B cell (primary cell): ENCODE data around the gene LAMC2. TPM values are rescaled to one million over a fixed set of nuclear protein-coding genes. Genes with fewer than 3 reads are reported as not detected.

ENCODE experiments used
- ATAC-seq: fragments of 200-7000 bp; cut with Tn5 transposase; one replicate; pipeline ENCODE4 v1.10.0; 2021; ENCODE audit warnings: low read depth, mild to moderate bottlenecking, moderate number of reproducible peaks, moderate library complexity
- CTCF ChIA-PET: fragments of 350-600 bp; sonication (Branson Sonifier 250); formaldehyde crosslinking; loops from one replicate; lab custom pipeline; 2021; ENCODE audit warnings: antibody characterized with exemption, inconsistent platforms; lab: Charles Lee
- POLR2A ChIA-PET: fragments of 350-600 bp; sonication (Branson Sonifier 250); formaldehyde crosslinking; loops from one replicate; lab custom pipeline; 2021; ENCODE audit warnings: antibody characterized with exemption; lab: Charles Lee
- DNase-seq: peaks from one replicate; pipeline ENCODE4 v3.0.0; 2013
- H2AFZ ChIP-seq: 2 replicates; pipeline ENCODE4 v1.6.1; 2012; ENCODE audit warnings: mild to moderate bottlenecking, low read depth, low read length; ENCODE audit not compliant: insufficient read depth, poor library complexity, severe bottlenecking
- H3K27ac ChIP-seq, 2 donors: 1 replicate in 1 of 2; 2 replicates in 1 of 2; pipeline ENCODE4 v1.5.1; 2012 to 2013; ENCODE audit warnings: low read length in 2 of 2, mild to moderate bottlenecking in 2 of 2, moderate library complexity in 1 of 2
- H3K27me3 ChIP-seq, 4 experiments: fragments of 200-600 bp in 1 of 4; sonication (generic) in 1 of 4; replicated peaks in 1 of 4; 1 replicate in 2 of 4; 2 replicates in 2 of 4; pipeline versions ENCODE4 v1.6.1 to v1.7.0; 2013 to 2016; ENCODE audit warnings: low read length in 3 of 4, mild to moderate bottlenecking in 2 of 4, mixed read lengths in 1 of 4, moderate library complexity in 1 of 4; ENCODE audit not compliant: insufficient read depth in 4 of 4, control insufficient read depth in 3 of 4; ENCODE audit errors: control extremely low read depth in 1 of 4
- H3K36me3 ChIP-seq, 2 experiments: replicated peaks in 1 of 2; 1 replicate in 1 of 2; 2 replicates in 1 of 2; pipeline versions ENCODE4 v1.6.1 to v1.7.1; 2013; ENCODE audit warnings: low read length in 1 of 2; ENCODE audit not compliant: insufficient read depth in 2 of 2, control insufficient read depth in 1 of 2; ENCODE audit errors: control extremely low read depth in 1 of 2, extremely low read depth in 1 of 2
- H3K4me1 ChIP-seq, 2 donors: fragments of 200-600 bp in 1 of 2; sonication (generic) in 1 of 2; 1 replicate in 1 of 2; 2 replicates in 1 of 2; pipeline versions ENCODE4 v1.5.1 to v1.6.1; 2013 to 2017; ENCODE audit warnings: low read length in 2 of 2; ENCODE audit not compliant: control insufficient read depth in 2 of 2, insufficient read depth in 2 of 2
- H3K4me2 ChIP-seq: replicated peaks from 2 replicates; pipeline ENCODE3; 2012; ENCODE audit warnings: mild to moderate bottlenecking, low read depth, low read length; ENCODE audit not compliant: poor library complexity, severe bottlenecking
- H3K4me3 ChIP-seq, 5 experiments: fragments of 200-600 bp in 1 of 5; sonication (generic) in 1 of 5; 1 replicate in 3 of 5; 2 replicates in 2 of 5; pipeline versions ENCODE4 v1.5.1 to v1.7.0; 2011 to 2016; ENCODE audit warnings: low read length in 4 of 5, mild to moderate bottlenecking in 4 of 5, low read depth in 2 of 5, control low read depth in 1 of 5, moderate library complexity in 1 of 5; ENCODE audit not compliant: insufficient read depth in 1 of 5; ENCODE audit errors: control extremely low read depth in 1 of 5, extremely low read depth in 1 of 5
- H3K79me2 ChIP-seq: fragments of 200-600 bp; sonication (generic); one replicate; pipeline ENCODE4 v1.6.0; 2016; ENCODE audit warnings: low read length; ENCODE audit not compliant: control insufficient read depth, insufficient read depth
- H3K9ac ChIP-seq: fragments of 200-600 bp; sonication (generic); 2 replicates; pipeline ENCODE4 v1.6.1; 2017; ENCODE audit warnings: mild to moderate bottlenecking, low read length, moderate library complexity
- H3K9me3 ChIP-seq, 3 donors: one replicate each; pipeline versions ENCODE4 v1.6.1 to v1.7.1; 2013; ENCODE audit warnings: low read length in 2 of 3; ENCODE audit not compliant: control insufficient read depth in 2 of 3, insufficient read depth in 1 of 3; ENCODE audit errors: control extremely low read depth in 1 of 3
- H4K20me1 ChIP-seq: 2 replicates; pipeline ENCODE4 v1.6.0; 2012; ENCODE audit warnings: mild to moderate bottlenecking, low read length; ENCODE audit not compliant: insufficient read depth, control insufficient read depth, poor library complexity, severe bottlenecking
- H3K27ac Mint-ChIP-seq: one replicate; pipeline ENCODE4 v1.8.0; 2021; ENCODE audit warnings: mixed read lengths
- H3K27me3 Mint-ChIP-seq: one replicate; pipeline ENCODE4 v1.8.0; 2021; ENCODE audit warnings: mixed read lengths
- H3K4me1 Mint-ChIP-seq: one replicate; pipeline ENCODE4 v1.8.0; 2021; ENCODE audit warnings: mixed read lengths
- H3K4me3 Mint-ChIP-seq: one replicate; pipeline ENCODE4 v1.8.0; 2021; ENCODE audit warnings: mixed read lengths
- H3K9me3 Mint-ChIP-seq: one replicate; pipeline ENCODE4 v1.8.0; 2022; ENCODE audit warnings: mixed read lengths; ENCODE audit not compliant: insufficient read depth
- CTCF ChIP-seq: fragments of 200-600 bp; IDR thresholded peaks from one replicate; pipeline ENCODE4 v1.8.0; 2022; ENCODE audit warnings: antibody characterized with exemption, mild to moderate bottlenecking
- EZH2 ChIP-seq: IDR thresholded peaks from 2 replicates; pipeline ENCODE4 v1.6.1; 2012; ENCODE audit warnings: borderline replicate concordance, low read depth, mild to moderate bottlenecking, moderate library complexity, low read length; ENCODE audit not compliant: insufficient read depth, poor library complexity, severe bottlenecking
- WGBS: methylation state at CpG from one replicate; pipeline ENCODE4 v1.1.5; 2013; ENCODE audit warnings: missing lambda C conversion rate; ENCODE audit not compliant: insufficient coverage; 5-methylcytosine and 5-hydroxymethylcytosine counted together
- intact Hi-C: fragments of 100-400 bp; cut with micrococcal nuclease; formaldehyde crosslinking; loops from one replicate; pipeline ENCODE4 v1.10.0; 2022
- polyA plus RNA-seq: library from polyadenylated mRNA; depleted of rRNA; stranded (reverse); fragments of >200 nt; gene quantifications from 2 replicates; pipeline ENCODE4 v1.2.3, GENCODE V29; 2012
- total RNA-seq, 2 donors: library from RNA; stranded (reverse); fragments of 120-200 nt in 1 of 2; gene quantifications; 1 replicate in 1 of 2; 2 replicates in 1 of 2; pipeline versions ENCODE4 v1.2.3 to v1.2.4, GENCODE V29; 2013 to 2022

Gene LAMC2
- total and polyA plus RNA-seq, 2 donors (not counting 1 experiment from before 2014, with no cell fraction given), result not detected

GRCh38 chr1:183249941-183250452 is 63.9 kb downstream of the LAMC2 start:
- Histone ChIP-seq H3K27me3 (peaks cover 0 to 3% (median 0%) of the 10 kb centered on the region in 4 experiments), H3K9ac (no peak overlapping the region), H3K4me1 (no peaks in the 10 kb centered on the region), H3K36me3 (no peaks in the 10 kb centered on the region), H3K27ac (no peak overlapping the region), H3K4me3 (no peak overlapping the region), H4K20me1 (no peaks in the 10 kb centered on the region), H2AFZ (no peak overlapping the region), H3K4me2 (no peak overlapping the region), H3K79me2 (no peaks in the 10 kb centered on the region), H3K9me3 (peaks cover 0 to 4% (median 0%) of the 10 kb centered on the region in 3 donors)
- DNase-seq, result no peak
- CTCF ChIA-PET, result no interaction called here
- Mint-ChIP-seq H3K27me3 (peaks cover 33% of the 10 kb centered on the region), H3K9me3 (no peaks in the 10 kb centered on the region), H3K4me3 (no peak overlapping the region), H3K27ac (no peak overlapping the region), H3K4me1 (no peaks in the 10 kb centered on the region)
- POLR2A ChIA-PET, result no interaction called here
- intact Hi-C loops, result no loop called here
- TF ChIP-seq EZH2 (no peak), CTCF (no peak)
- ATAC-seq, result no peak
- 92% methylated on average over 4 of the region's 5 CpGs for WGBS

- no peaks in the 10 kb centered on the region for H4K20me1 ChIP-seq
- POLR2A ChIA-PET, result no interaction called here
- Mint-ChIP-seq H3K4me3 (no peak overlapping the region), H3K9me3 (no peaks in the 10 kb centered on the region), H3K4me1 (no peaks in the 10 kb centered on the region), H3K27ac (no peak overlapping the region), H3K27me3 (peaks cover 23% of the 10 kb centered on the region)
- no peaks in the 10 kb centered on the region for H3K79me2 ChIP-seq
- DNase-seq (no peak), ATAC-seq (no peak)
- TF ChIP-seq EZH2 (no peak), CTCF (no peak)
- H3K9me3 ChIP-seq, result peaks cover 0 to 11% (median 0%) of the 10 kb centered on the region in 3 donors
- WGBS, result 94% methylated on average over 10 of the region's 12 CpGs
- H3K27ac ChIP-seq, result no peak overlapping the region
- no peaks in the 10 kb centered on the region for H3K4me1 ChIP-seq
- no peak overlapping the region for H2AFZ ChIP-seq
- H3K4me2 ChIP-seq, result no peak overlapping the region
- H3K4me3 ChIP-seq, result no peak overlapping the region
- no peak overlapping the region for H3K9ac ChIP-seq
- H3K36me3 ChIP-seq, result no peaks in the 10 kb centered on the region
- intact Hi-C loops, result no loop called here
- CTCF ChIA-PET, result no interaction called here
- peaks cover 0 to 3% (median 0%) of the 10 kb centered on the region in 4 experiments for H3K27me3 ChIP-seq
Observed at GRCh38 chr1:183251101-183251958, 65.3 kb downstream of the LAMC2 start.
